HEK293T (cell line): ENCODE data around the gene GHRL.
"Not testable (repeated sequence)": the region's sequence is repeated elsewhere in the genome, so short reads cannot be mapped to it uniquely, and the experiment has no call there.

Experiments
- CTCF ChIA-PET: fragments of 350-600 bp; formaldehyde crosslinking; extraction: SDS; loops from one replicate; lab custom pipeline; 2021; ENCODE audit warnings: antibody characterized with exemption, inconsistent platforms; lab: Yijun Ruan, JAX
- POLR2A ChIA-PET: fragments of 350-600 bp; formaldehyde crosslinking; extraction: SDS; loops from one replicate; lab custom pipeline; 2020; ENCODE audit warnings: antibody characterized with exemption, inconsistent platforms; lab: Yijun Ruan, JAX
- DNase-seq: peaks from one replicate; pipeline ENCODE4 v3.0.0; 2012; ENCODE audit warnings: mixed read lengths; ENCODE audit errors: extremely low spot score
- ARNT ChIP-seq: fragments of 450-650 bp; IDR thresholded peaks from 2 replicates; pipeline ENCODE4 v1.6.1; 2017; ENCODE audit warnings: mild to moderate bottlenecking
- BHLHE40 ChIP-seq: fragments of 450-650 bp; IDR thresholded peaks from 2 replicates; pipeline ENCODE4 v1.6.1; 2016; ENCODE audit warnings: mild to moderate bottlenecking, moderate library complexity, borderline replicate concordance
- CTBP1 ChIP-seq: fragments of 450-650 bp; IDR thresholded peaks from 2 replicates; pipeline ENCODE4 v1.6.1; 2016; ENCODE audit warnings: borderline replicate concordance
- ELF4 ChIP-seq: fragments of 450-650 bp; IDR thresholded peaks from 2 replicates; pipeline ENCODE4 v1.6.1; 2017; ENCODE audit warnings: antibody characterized with exemption
- FOXA1 ChIP-seq: fragments of 450-650 bp; IDR thresholded peaks from 2 replicates; pipeline ENCODE4 v1.6.1; 2016; ENCODE audit warnings: mild to moderate bottlenecking
- FOXK2 ChIP-seq: fragments of 450-650 bp; IDR thresholded peaks from 2 replicates; pipeline ENCODE4 v1.6.1; 2016; ENCODE audit warnings: mild to moderate bottlenecking
- FOXM1 ChIP-seq: fragments of 450-650 bp; IDR thresholded peaks from 2 replicates; pipeline ENCODE4 v1.6.1; 2017; ENCODE audit warnings: mild to moderate bottlenecking, borderline replicate concordance
- HDGF ChIP-seq: fragments of 450-650 bp; IDR thresholded peaks from 2 replicates; pipeline ENCODE4 v1.6.1; 2017; ENCODE audit warnings: antibody characterized with exemption, borderline replicate concordance
- L3MBTL2 ChIP-seq: fragments of 450-650 bp; conservative IDR thresholded peaks from 2 replicates; pipeline ENCODE4 v1.6.1; 2016; ENCODE audit warnings: mild to moderate bottlenecking
- LEF1 ChIP-seq: fragments of 450-650 bp; IDR thresholded peaks from 2 replicates; pipeline ENCODE4 v1.6.1; 2017; ENCODE audit warnings: mild to moderate bottlenecking, borderline replicate concordance
- NFRKB ChIP-seq: fragments of 450-650 bp; IDR thresholded peaks from 2 replicates; pipeline ENCODE4 v1.6.1; 2016; ENCODE audit warnings: mild to moderate bottlenecking, moderate library complexity
- SP1 ChIP-seq: fragments of 450-650 bp; IDR thresholded peaks from 2 replicates; pipeline ENCODE4 v1.6.1; 2017
- SUZ12 ChIP-seq: fragments of 450-650 bp; IDR thresholded peaks from 2 replicates; pipeline ENCODE4 v1.6.1; 2016; ENCODE audit warnings: mild to moderate bottlenecking
- TARDBP ChIP-seq: fragments of 450-650 bp; IDR thresholded peaks from 2 replicates; pipeline ENCODE4 v1.6.1; 2016
- ZNF384 ChIP-seq: fragments of 450-650 bp; IDR thresholded peaks from 2 replicates; pipeline ENCODE4 v1.6.1; 2016
- TF ChIP-seq, protein P1 (sequence below): fragments of 450-650 bp; IDR thresholded peaks from 2 replicates; pipeline ENCODE4 v1.6.1; 2016

GHRL gene

GRCh38 chr3:10268930-10269329 lies 23.8 kb downstream of the GHRL start:
- TF ChIP-seq SUZ12 (no peak), CTBP1 (no peak), HDGF (no peak)
- CTCF ChIA-PET = no interaction called here
- DNase-seq = no peak
- POLR2A ChIA-PET = no interaction called here

GRCh38 chr3:10268116-10268515 lies 24.6 kb downstream of the GHRL start:
- no peak for DNase-seq
- TF ChIP-seq HDGF = no peak
- ChIA-PET CTCF (no interaction called here), POLR2A (no interaction called here)

GRCh38 chr3:10266936-10267335 lies 25.8 kb downstream of the GHRL start:
- CTCF ChIA-PET, DNase-seq, POLR2A ChIA-PET: not testable (repeated sequence)

- no peak for DNase-seq
- CTCF ChIA-PET = no interaction called here
- TF ChIP-seq LEF1 (no peak), SP1 (no peak), ZNF384 (no peak), NFRKB (no peak), HDGF (no peak), SUZ12 (no peak), CTBP1 (no peak), BHLHE40 (no peak), TARDBP (no peak), L3MBTL2 (no peak), ELF4 (no peak), ARNT (no peak), FOXK2 (no peak), FOXM1 (no peak), FOXA1 (no peak)
- TF ChIP-seq, protein P1, sequence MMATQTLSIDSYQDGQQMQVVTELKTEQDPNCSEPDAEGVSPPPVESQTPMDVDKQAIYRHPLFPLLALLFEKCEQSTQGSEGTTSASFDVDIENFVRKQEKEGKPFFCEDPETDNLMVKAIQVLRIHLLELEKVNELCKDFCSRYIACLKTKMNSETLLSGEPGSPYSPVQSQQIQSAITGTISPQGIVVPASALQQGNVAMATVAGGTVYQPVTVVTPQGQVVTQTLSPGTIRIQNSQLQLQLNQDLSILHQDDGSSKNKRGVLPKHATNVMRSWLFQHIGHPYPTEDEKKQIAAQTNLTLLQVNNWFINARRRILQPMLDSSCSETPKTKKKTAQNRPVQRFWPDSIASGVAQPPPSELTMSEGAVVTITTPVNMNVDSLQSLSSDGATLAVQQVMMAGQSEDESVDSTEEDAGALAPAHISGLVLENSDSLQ = no peak
- POLR2A ChIA-PET = no interaction called here
Measured at GRCh38 chr3:10265833-10266232, 26.9 kb downstream of the GHRL start.

DNA sequence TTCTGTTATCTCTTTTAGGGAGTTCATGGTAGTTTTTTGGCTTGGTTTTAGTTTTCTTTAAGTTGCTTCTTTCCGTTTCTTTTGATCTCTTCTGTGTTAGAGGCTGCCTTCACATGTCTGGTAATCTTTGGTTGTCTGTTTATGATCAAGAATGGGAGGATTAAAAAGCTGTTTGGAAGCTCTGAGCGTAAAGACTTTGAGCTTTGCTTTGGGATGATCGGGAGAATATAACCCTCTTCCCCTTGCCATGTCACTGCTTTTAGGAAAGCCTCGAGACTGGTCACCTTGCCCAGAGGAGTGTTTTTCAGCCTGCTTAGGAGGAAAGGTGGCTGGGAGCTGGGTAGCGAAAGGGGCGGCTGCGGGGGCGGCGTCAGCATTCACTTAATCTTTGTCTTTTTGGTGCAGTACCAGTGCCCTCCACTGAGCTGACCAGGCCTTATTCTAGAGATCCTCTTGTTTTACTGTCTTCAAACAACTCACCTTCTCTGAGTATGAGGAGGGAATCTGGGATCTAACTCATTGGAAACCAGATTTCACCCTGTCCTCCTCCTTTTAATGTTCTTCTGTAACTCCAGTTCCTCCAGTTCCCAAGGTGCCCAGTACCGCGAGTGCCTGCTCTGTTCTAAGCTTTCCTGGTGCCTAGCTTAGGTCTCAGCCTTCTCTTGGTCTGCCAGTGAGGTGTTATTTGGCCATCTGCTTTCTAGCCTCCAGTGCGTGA lies 28.9 kb downstream of the GHRL start:
- TF ChIP-seq ELF4 = no peak
- no peak for TF ChIP-seq SUZ12
- TF ChIP-seq FOXM1 = no peak
- no peak for TF ChIP-seq L3MBTL2
- DNase-seq = peak; percentile 67
- POLR2A ChIA-PET = interaction anchor here (0.9 to 1.3 kb wide), 3 partner anchors 16 to 122 kb away, joined by 3 to 5 read pairs (median 3); partner anchors contain the start of genes TATDN2 and VHL
- CTCF ChIA-PET = interaction anchor here (0.6 to 1.2 kb wide), 6 partner anchors 12 to 217 kb away, joined by 3 to 7 read pairs (median 3); partner anchors contain the start of gene TATDN2

GRCh38 chr3:10262027-10262426 lies 30.7 kb downstream of the GHRL start:
- TF ChIP-seq ZNF384 (no peak), NFRKB (no peak), HDGF (no peak), LEF1 (no peak), ARNT (no peak), L3MBTL2 (no peak), ELF4 (no peak), BHLHE40 (no peak), FOXM1 (no peak), SP1 (no peak), FOXA1 (no peak), FOXK2 (no peak)
- TF ChIP-seq, protein P1 = no peak
- CTCF ChIA-PET = no interaction called here
- POLR2A ChIA-PET = interaction anchor here (1.3 kb wide), 1 partner anchor 14 kb away, joined by 5 read pairs; the partner anchor contains the start of gene TATDN2
- no peak for DNase-seq

DNA sequence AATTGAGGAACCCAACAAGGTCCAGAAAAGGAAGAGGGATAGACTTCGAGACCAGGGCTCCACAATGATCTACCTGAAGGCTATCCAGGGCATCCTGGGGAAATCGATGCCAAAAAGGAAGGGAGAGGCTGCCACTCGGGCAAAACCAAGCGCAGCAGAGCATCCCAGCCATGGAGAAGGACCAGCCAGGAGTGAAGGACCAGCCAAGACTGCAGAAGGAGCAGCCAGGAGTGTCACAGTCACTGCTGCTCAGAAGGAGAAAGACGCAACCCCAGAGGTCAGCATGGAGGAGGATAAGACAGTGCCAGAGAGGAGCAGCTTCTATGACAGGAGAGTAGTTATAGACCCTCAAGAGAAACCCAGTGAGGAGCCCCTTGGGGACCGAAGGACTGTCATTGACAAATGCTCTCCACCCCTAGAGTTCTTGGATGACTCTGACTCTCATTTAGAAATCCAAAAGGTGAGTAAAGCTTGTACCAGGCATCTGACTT lies 32.5 kb downstream of the GHRL start:
- POLR2A ChIA-PET = interaction anchor here (1.3 kb wide), 1 partner anchor 12 kb away, joined by 4 read pairs; the partner anchor contains the start of gene TATDN2
- TF ChIP-seq ARNT = no peak
- TF ChIP-seq SUZ12 = no peak
- TF ChIP-seq LEF1 = no peak
- TF ChIP-seq ZNF384 = no peak
- no peak for TF ChIP-seq FOXM1
- no peak for TF ChIP-seq SP1
- TF ChIP-seq BHLHE40 = no peak
- no peak for TF ChIP-seq FOXA1
- no peak for TF ChIP-seq TARDBP
- CTCF ChIA-PET = no interaction called here
- no peak for DNase-seq
